ENCODE results near the gene LMNA. TPM values are rescaled to one million over a fixed set of nuclear protein-coding genes. Genes with fewer than 3 reads are reported as not detected.
A peak's percentile ranks its signal among the peaks of the same experiment; 100 is the strongest.

LMNA gene
- total RNA-seq, 1 donor from 2014 or later: 235 TPM

GRCh38 chr1:156108664-156109241, 5.8 kb upstream of the LMNA start:
- Histone ChIP-seq H3K9me3 (no peaks in the 10 kb centered on the region), H3K4me3 (no peak overlapping the region), H3K4me1 (peaks cover 35% of the 10 kb centered on the region), H3K27me3 (no peaks in the 10 kb centered on the region), H3K27ac (no peak overlapping the region), H3K36me3 (no peaks in the 10 kb centered on the region)
- ATAC-seq: no peak
- no peak for TF ChIP-seq CTCF (IDR thresholded peaks at IDR 0.05)
- intact Hi-C loops (cut with DNase I): no loop called here
- no peak for DNase-seq

- Histone ChIP-seq H3K36me3 (no peaks in the 10 kb centered on the region), H3K4me1 (peaks cover 27% of the 10 kb centered on the region), H3K27ac (no peak overlapping the region), H3K27me3 (no peaks in the 10 kb centered on the region), H3K4me3 (no peak overlapping the region), H3K9me3 (no peaks in the 10 kb centered on the region)
- ATAC-seq: no peak
- intact Hi-C loops (cut with DNase I): no loop called here
- no peak for TF ChIP-seq CTCF (IDR thresholded peaks at IDR 0.05)
- DNase-seq: no peak
Measured at GRCh38 chr1:156110252-156110651, 4.3 kb upstream of the LMNA start.

GRCh38 chr1:156111355-156111962, 3.1 kb upstream of the LMNA start:
- Histone ChIP-seq H3K27me3 (no peaks in the 10 kb centered on the region), H3K36me3 (no peaks in the 10 kb centered on the region), H3K9me3 (no peaks in the 10 kb centered on the region), H3K4me3 (no peak overlapping the region), H3K27ac (no peak overlapping the region), H3K4me1 (peaks cover 17% of the 10 kb centered on the region)
- ATAC-seq: no peak
- intact Hi-C loops (cut with DNase I): no loop called here
- TF ChIP-seq CTCF (IDR thresholded peaks at IDR 0.05): no peak
- no peak for DNase-seq

GRCh38 chr1:156112276-156113137, 2.0 kb upstream of the LMNA start:
- H3K27ac ChIP-seq: no peak overlapping the region
- no peaks in the 10 kb centered on the region for H3K36me3 ChIP-seq
- DNase-seq: no peak
- H3K4me1 ChIP-seq: peaks cover 16% of the 10 kb centered on the region
- TF ChIP-seq CTCF (IDR thresholded peaks at IDR 0.05): no peak
- ATAC-seq: no peak
- intact Hi-C loops (cut with DNase I): no loop called here
- no peak overlapping the region for H3K4me3 ChIP-seq
- H3K9me3 ChIP-seq: no peaks in the 10 kb centered on the region
- no peaks in the 10 kb centered on the region for H3K27me3 ChIP-seq

GRCh38 chr1:156113282-156113950, 1.1 kb upstream of the LMNA start:
- Histone ChIP-seq H3K4me3 (no peak overlapping the region), H3K27ac (peak overlapping the region; percentile 97), H3K36me3 (no peaks in the 10 kb centered on the region), H3K9me3 (no peaks in the 10 kb centered on the region), H3K4me1 (peaks cover 25% of the 10 kb centered on the region), H3K27me3 (no peaks in the 10 kb centered on the region)
- DNase-seq (no peak), ATAC-seq (no peak)
- intact Hi-C loops (cut with DNase I): no loop called here
- no peak for TF ChIP-seq CTCF (IDR thresholded peaks at IDR 0.05)
